Measurements from ENCODE around the gene MAGI1.
"Not testable (repeated sequence)": the region's sequence is repeated elsewhere in the genome, so short reads cannot be mapped to it uniquely, and the experiment has no call there.

DNA sequence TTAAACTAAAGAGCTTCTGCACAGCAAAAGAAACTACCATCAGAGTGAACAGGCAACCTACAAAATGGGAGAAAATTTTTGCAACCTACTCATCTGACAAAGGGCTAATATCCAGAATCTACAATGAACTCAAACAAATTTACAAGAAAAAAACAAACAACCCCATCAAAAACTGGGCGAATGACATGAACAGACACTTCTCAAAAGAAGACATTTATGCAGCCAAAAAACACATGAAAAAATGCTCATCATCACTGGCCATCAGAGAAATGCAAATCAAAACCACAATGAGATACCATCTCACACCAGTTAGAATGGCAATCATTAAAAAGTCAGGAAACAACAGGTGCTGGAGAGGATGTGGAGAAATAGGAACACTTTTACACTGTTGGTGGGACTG is 524.4 kb downstream of the MAGI1 start:
- TF ChIP-seq CTCF, POLR2A (IDR thresholded peaks at IDR 0.05): not testable (repeated sequence)
